GM21515 (cell line): ENCODE results near the gene LZTS3.
"Not testable (repeated sequence)": the region's sequence is repeated elsewhere in the genome, so short reads cannot be mapped to it uniquely, and the experiment has no call there.

Experiments
- ATAC-seq: cut with Tn5 transposase; IDR thresholded peaks from one replicate; pipeline ENCODE4 v1.9.1; 2021; ENCODE audit not compliant: unreplicated experiment

LZTS3 gene

DNA sequence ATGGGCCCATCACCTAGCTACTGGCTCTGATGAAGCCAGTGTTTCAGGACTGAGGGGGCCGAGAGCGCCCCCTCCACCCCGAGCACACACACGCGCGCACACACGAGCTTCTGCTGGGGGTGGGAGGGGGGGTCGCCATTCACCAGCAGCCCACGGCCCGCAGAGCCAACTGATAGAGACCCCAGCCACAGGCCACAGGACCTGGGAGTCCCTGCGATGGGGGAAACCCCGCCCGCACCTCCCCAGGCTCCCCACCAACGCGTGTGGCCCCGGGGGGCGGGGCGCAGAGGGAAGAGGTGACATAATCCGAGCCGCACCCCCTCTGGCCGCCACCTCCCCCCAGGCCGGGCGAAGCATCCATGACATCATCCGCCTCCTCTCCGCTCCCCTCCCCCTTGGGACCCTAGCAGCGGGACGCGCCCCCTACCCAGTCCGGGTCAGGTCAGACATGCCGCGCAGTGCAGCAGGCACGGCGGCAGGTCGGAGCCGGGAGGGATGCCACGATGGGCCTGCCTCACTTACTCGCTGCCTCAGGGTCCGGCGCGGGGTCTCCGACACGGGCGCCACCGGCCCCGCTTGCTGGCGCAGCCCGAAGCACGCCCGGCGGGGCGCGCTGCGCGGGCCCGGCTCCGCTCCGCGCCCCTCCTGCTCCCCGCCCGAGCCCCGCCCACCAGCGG, at the start of gene LZTS3:
TSS of gene LZTS3 (minus strand) at position 617 of the 677 bp plus-strand sequence. CDS start 6,386 bp downstream, outside the sequence.
- ATAC-seq: peak; percentile 51

GRCh38 chr20:3221398-3222226, 48.3 kb upstream of the LZTS3 start:
- ATAC-seq: no peak

GRCh38 chr20:3218307-3218988, 45.1 kb upstream of the LZTS3 start:
- ATAC-seq: peak; percentile 75

- not testable (repeated sequence) for ATAC-seq
These were observed 42.1 kb upstream of the LZTS3 start for GRCh38 chr20:3215359-3215917.

- no peak for ATAC-seq
These were observed 39.9 kb upstream of the LZTS3 start for GRCh38 chr20:3213226-3213625.

DNA sequence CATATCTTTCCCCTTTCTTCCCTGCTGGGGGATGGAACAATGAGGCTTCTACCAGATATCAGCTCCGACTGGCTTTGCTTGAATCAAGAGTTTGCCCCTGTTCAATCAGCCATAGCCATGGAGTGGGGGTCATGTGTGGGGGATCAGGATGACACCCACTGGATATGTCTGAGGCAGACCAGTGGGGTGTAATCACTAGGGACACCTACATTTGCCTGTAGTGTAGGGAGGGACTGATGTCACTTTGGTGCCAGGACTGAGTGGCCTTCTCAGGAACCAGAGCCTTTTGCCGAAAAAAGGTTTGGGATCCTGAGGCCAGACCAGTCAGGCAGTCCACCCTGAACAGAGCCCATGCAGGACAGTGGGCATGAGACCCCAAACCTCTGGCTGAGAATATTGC, 37.0 kb upstream of the LZTS3 start:
- ATAC-seq: no peak

DNA sequence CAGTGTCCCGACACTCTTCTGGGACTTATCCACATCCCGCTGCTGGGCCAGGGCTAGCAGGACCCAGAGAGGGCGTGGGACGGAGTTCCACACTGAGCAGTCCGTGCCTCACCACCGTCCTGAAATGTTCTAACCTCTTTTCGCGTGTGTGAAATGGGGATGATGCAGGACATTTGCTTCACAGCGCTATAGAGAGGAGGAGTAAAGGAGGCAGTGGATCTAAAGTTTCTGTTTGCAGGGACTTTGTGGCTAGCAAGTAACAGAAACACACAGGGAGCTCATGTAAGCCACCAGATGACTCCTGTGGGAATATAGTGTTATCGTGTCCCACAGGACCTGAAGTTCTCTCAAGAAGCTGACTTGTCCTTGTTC, 36.6 kb upstream of the LZTS3 start:
- ATAC-seq: no peak

- ATAC-seq: no peak
These were observed 36.1 kb upstream of the LZTS3 start, which contains the start of gene ITPA for GRCh38 chr20:3209257-3209945. Gene ITPA (plus strand): TSS chr20:3209498. CDS start chr20:3209552, 54 bp downstream.

DNA sequence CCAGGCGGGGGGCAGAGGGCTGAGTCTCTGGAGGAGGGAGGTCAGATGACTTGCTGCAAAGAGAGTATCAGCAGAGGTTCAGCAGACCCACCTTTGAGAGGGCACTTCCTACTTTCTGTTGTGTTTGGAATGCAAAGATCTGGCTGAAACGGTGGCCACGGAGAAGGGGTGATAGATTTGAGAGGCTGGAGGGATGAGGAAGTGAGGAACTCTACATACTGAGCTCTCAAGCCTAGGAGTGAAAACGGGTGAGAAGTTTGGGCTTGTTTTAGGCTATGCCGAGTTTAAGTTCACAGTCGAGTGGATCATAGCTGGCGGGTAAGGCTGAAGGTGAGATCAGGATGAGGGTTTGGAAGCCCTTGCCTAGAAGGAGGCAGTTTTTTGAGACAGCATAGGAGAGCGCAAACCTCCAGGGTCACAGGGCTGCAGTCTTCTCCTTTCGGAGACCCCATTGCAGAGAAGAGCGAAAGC, 35.5 kb upstream of the LZTS3 start:
- ATAC-seq: no peak

- peak; percentile 79 for ATAC-seq
These were observed 30.9 kb upstream of the LZTS3 start, which contains the start of gene DDRGK1 for GRCh38 chr20:3204124-3204794. Gene DDRGK1 (minus strand): TSS chr20:3204682. CDS start chr20:3204627, 55 bp downstream.

GRCh38 chr20:3203315-3204123, 30.2 kb upstream of the LZTS3 start:
- ATAC-seq: peak; percentile 3

DNA sequence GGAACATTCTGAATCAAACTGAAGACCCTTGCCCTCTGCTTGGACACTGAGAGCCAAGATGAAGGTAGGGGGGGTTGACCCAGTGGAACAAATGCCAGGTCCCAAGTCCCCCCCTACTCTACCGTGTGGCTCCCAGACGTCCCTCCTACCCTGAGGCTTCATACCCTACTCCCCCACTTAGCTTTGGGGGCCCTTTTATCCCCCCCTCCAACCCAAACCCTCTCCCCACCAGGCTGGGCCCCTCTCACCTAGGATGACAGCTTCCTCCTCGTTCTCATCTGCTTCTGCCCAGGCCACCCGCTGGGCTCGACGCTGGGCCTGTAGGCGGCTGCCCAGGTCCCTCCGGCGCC, 29.6 kb upstream of the LZTS3 start:
- no peak for ATAC-seq

GRCh38 chr20:3199976-3200755, 26.8 kb upstream of the LZTS3 start:
- ATAC-seq: no peak

DNA sequence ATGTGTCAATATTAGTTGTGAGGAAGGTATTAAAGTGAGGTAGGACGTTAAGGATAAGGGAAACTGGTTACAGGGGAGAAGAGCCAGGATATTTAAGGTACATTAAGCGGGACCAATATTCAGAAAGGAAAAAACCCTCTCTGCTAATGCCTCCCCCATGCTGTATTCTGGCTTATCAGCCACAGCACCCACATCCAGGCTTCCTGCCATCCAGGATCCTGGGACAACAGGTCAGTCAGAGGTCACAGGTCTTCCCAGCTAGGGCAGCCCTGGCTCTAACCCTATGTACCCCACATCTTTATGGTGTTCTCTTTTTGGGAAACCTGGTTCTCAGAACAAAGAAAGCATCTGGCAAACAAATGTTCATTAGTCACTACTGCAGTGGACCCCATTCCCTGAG, 25.9 kb upstream of the LZTS3 start:
- no peak for ATAC-seq

DNA sequence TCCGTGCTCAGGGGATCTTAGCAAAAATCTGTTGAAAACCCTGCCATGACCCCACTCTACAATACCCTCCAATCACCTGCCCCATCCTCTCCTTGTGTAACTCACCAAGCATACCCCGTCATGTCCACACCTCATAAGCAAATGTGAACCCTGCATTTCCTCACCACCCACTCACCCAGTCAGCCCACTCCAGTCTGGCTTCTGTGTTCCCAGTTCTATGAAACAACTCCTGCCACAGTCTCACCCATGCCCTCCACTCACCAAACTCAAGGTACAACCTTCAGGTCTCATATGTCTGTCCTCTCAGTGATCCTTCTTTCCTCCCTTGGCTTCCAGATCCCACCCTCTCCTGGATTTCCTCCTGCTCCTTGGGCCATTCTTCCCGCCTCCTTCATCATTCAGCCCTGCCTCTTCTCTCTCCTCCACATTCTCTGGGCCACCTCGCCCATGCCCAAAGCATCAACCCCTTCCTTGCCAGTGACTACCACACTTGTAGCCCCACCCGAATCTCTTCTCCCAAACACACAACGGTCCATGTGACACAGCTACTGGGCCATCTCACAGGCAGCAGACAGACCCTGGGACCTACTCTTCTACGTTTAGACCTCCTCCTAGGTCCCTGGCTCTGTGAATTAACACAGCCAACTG, 22.4 kb upstream of the LZTS3 start:
- ATAC-seq: no peak

- ATAC-seq: no peak
These were observed 21.4 kb upstream of the LZTS3 start for GRCh38 chr20:3194617-3195280.

DNA sequence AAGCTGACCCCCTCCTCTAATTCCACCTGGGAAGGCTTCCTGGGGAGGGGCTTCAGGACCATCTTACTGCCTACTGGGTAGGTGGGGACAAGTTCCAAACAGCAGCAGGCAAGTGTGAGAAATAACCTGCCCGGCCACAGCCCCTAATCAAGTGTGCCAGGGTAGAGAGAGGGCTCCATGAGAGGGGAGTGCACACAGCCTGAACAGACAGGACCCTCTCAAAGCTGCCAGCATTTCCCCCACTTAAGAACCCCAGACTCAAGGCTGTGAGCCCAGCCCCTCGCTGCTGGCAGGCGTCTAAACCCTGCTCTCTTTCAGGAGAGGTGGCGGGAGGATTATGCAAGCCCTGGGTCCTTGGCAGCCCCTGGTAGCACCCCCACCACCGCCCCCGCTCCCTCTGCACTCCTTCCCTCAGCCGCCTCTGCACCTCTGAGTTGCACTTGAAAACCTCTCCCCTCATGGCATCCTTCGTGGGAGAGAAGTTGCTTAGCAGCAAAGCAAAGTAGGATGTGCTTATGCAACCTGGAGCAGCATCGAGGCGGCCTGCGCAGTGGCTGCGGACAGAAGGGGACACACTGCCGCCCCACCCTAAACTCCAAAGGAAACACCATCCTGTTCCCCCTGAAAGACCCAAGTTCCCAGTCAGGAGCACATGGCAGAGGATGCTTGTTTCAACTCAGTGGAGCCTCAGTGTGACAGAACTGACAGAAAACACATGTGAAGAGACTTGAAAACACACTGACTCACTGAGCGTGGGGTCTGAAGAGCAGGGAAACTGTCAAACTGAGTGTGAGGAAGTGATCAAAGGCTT, 20.7 kb upstream of the LZTS3 start:
- no peak for ATAC-seq
